ENCODE measurements around the gene MRPL2. TPM values are rescaled to one million over a fixed set of nuclear protein-coding genes. Genes with fewer than 3 reads are reported as not detected.

The MRPL2 gene
- total RNA-seq, 1 experiment from 2014 or later, result 110 TPM

DNA sequence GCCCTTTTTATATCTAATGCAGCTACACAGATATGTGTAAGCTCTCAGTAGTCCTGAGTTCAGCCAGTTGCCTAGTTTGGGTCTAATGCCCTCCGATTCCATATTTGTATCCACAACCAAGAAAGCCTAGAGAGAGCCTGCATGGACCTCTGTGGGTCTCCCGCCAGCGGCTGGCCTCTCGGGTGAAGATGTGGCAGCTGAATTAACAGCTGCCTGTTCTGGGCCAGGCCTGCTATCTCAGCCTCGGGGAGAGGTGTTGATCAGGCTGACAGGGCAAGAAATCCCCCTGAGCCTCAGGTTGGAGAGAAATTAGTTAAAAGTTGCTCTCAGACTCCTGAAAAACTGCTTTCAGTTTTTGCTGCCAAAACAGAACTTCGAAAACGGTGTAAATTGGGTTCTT, 36.7 kb upstream of the MRPL2 start:
- Histone ChIP-seq H3K36me3 (ENCODE audit: low read depth) (no peaks in the 10 kb centered on the region), H2AFZ (peak overlapping the region; percentile 3; the same call in 1 of the 2 replicates), H4K20me1 (ENCODE audit: insufficient read depth) (no peaks in the 10 kb centered on the region), H3K79me2 (ENCODE audit: low read depth) (peaks cover 70% of the 10 kb centered on the region), H3K4me2 (peak overlapping the region; percentile 80), H3K27me3 (ENCODE audit: insufficient read depth, low read depth) (no peaks in the 10 kb centered on the region), H3K4me3 (peak overlapping the region; percentile 47), H3F3A (ENCODE audit: insufficient read depth, low read depth) (peaks cover 35% of the 10 kb centered on the region), H3K27ac (peak overlapping the region; percentile 89), H3K9me2 (ENCODE audit: insufficient read depth) (no peaks in the 10 kb centered on the region), H3K4me1 (replicated peaks; ENCODE audit: insufficient read depth) (peaks cover 66% of the 10 kb centered on the region), H3K9me3 (ENCODE audit: insufficient read depth, low read depth) (no peaks in the 10 kb centered on the region)
- POLR2A ChIA-PET (ENCODE audit: unreplicated experiment), result interaction anchor here (0.5 kb wide), 1 partner anchor 86 kb away, joined by 3 read pairs; the partner anchor contains the start of gene CUL9
- no TSS peak for BruUV-seq (replicated peaks)
- TF ChIP-seq, protein P1, sequence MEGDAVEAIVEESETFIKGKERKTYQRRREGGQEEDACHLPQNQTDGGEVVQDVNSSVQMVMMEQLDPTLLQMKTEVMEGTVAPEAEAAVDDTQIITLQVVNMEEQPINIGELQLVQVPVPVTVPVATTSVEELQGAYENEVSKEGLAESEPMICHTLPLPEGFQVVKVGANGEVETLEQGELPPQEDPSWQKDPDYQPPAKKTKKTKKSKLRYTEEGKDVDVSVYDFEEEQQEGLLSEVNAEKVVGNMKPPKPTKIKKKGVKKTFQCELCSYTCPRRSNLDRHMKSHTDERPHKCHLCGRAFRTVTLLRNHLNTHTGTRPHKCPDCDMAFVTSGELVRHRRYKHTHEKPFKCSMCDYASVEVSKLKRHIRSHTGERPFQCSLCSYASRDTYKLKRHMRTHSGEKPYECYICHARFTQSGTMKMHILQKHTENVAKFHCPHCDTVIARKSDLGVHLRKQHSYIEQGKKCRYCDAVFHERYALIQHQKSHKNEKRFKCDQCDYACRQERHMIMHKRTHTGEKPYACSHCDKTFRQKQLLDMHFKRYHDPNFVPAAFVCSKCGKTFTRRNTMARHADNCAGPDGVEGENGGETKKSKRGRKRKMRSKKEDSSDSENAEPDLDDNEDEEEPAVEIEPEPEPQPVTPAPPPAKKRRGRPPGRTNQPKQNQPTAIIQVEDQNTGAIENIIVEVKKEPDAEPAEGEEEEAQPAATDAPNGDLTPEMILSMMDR (conservative IDR thresholded peaks at IDR 0.05), result no peak
- TF ChIP-seq EZH2 (IDR thresholded peaks at IDR 0.05; ENCODE audit: low read depth), result no peak
- CTCF ChIA-PET, result interaction anchor here (0.5 kb wide), 1 partner anchor 1153 kb away, joined by 16 read pairs; no protein-coding TSS in a partner anchor
- peak in 1 of 2 experiments; percentile 35 for DNase-seq
- intact Hi-C loops (cut with micrococcal nuclease; ENCODE audit: unreplicated experiment), result loop anchor here (2.0 kb wide), 1 partner anchor 19 kb away; the partner anchor contains the start of gene PTK7

DNA sequence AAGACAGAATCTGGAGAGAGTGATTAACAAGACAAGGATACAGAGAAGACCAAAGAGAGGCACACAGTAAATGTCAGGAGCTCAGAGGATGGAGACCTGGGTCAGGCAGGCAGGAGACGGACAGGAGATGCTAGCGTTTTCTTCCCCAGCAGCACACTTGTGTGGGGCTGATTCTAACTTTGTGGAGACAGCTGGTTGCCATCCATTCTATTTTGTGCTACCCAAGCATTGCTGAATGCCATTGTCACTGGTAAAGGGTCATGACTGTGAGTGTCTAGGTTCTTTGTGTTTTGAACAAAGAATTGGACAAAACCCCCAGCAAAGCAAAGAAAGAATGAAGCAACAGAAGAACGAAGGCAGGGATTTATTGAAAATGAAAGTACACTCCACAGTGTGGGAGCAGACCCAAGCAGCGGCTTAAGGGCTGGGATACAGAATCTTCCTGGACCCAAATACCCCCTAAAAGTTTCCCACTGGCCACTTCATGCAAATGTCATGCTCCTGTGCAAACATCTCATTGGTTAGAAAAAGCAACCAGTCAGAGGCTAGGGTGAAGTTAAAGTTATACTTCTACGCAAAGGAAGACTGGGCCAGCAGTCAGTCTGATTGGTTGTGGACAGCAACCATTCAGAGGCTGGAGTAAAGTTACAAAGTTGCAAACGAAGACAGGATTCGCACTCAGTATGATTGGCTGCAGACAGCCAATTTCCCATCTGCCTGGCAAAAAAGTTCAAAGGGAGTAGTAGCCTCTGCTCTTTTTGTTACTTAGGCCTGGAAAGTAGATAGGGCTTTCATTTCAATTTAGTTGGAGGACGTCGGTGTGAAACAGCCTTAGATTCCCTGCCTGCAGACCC, 34.4 kb upstream of the MRPL2 start:
- no peak overlapping the region for H2AFZ ChIP-seq
- peaks cover 78% of the 10 kb centered on the region for H3K4me1 ChIP-seq (replicated peaks; ENCODE audit: insufficient read depth)
- H3K4me3 ChIP-seq, result no peak overlapping the region
- no peak overlapping the region for H3K4me2 ChIP-seq
- H3K27me3 ChIP-seq (ENCODE audit: insufficient read depth, low read depth), result no peaks in the 10 kb centered on the region
- H3K9me2 ChIP-seq (ENCODE audit: insufficient read depth), result no peaks in the 10 kb centered on the region
- H3K27ac ChIP-seq, result no peak overlapping the region
- H4K20me1 ChIP-seq (ENCODE audit: insufficient read depth), result no peaks in the 10 kb centered on the region
- intact Hi-C loops (cut with micrococcal nuclease; ENCODE audit: unreplicated experiment), result no loop called here
- H3K36me3 ChIP-seq (ENCODE audit: low read depth), result no peaks in the 10 kb centered on the region
- no peak for DNase-seq
- no TSS peak for BruUV-seq (replicated peaks)
- H3F3A ChIP-seq (ENCODE audit: insufficient read depth, low read depth), result peaks cover 53% of the 10 kb centered on the region
- TF ChIP-seq, protein P1 (conservative IDR thresholded peaks at IDR 0.05), result no peak
- no peak for TF ChIP-seq EZH2 (IDR thresholded peaks at IDR 0.05; ENCODE audit: low read depth)
- ChIA-PET CTCF (no interaction called here), POLR2A (ENCODE audit: unreplicated experiment) (no interaction called here)
- H3K79me2 ChIP-seq (ENCODE audit: low read depth), result peaks cover 70% of the 10 kb centered on the region
- H3K9me3 ChIP-seq (ENCODE audit: insufficient read depth, low read depth), result no peaks in the 10 kb centered on the region

DNA sequence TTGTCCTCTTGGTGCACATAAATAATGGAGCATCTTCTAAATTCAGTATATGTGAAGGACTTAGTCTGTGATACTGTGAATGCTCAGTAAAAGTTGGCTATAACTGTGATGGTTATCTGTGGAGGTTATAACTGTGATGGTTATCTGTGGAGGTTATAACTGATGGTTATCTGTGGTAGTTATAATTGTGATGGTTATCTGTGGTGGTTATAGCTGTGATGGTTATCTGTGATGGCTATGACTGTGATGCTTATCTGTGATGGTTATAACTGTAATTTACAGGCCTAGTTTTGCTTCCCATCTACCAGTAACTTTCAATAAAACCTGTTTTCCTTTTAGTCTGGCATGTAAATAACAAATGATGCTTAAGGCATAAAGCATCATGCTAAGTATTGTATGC, 33.4 kb upstream of the MRPL2 start:
- Histone ChIP-seq H3K9me3 (ENCODE audit: insufficient read depth, low read depth) (no peaks in the 10 kb centered on the region), H3K27me3 (ENCODE audit: insufficient read depth, low read depth) (no peaks in the 10 kb centered on the region), H3K79me2 (ENCODE audit: low read depth) (peaks cover 68% of the 10 kb centered on the region), H4K20me1 (ENCODE audit: insufficient read depth) (no peaks in the 10 kb centered on the region), H3K36me3 (ENCODE audit: low read depth) (no peaks in the 10 kb centered on the region), H3K9me2 (ENCODE audit: insufficient read depth) (no peaks in the 10 kb centered on the region), H3F3A (ENCODE audit: insufficient read depth, low read depth) (peaks cover 42% of the 10 kb centered on the region), H3K4me1 (replicated peaks; ENCODE audit: insufficient read depth) (peaks cover 68% of the 10 kb centered on the region), H3K4me2 (no peak overlapping the region), H3K27ac (no peak overlapping the region), H2AFZ (no peak overlapping the region), H3K4me3 (no peak overlapping the region)
- intact Hi-C loops (cut with micrococcal nuclease; ENCODE audit: unreplicated experiment), result no loop called here
- TF ChIP-seq EZH2 (IDR thresholded peaks at IDR 0.05; ENCODE audit: low read depth), result no peak
- TF ChIP-seq, protein P1 (conservative IDR thresholded peaks at IDR 0.05), result no peak
- ChIA-PET POLR2A (ENCODE audit: unreplicated experiment) (interaction anchor here (0.7 kb wide), 1 partner anchor 82 kb away, joined by 10 read pairs; no protein-coding TSS in a partner anchor), CTCF (no interaction called here)
- BruUV-seq (replicated peaks), result no TSS peak
- no peak for DNase-seq

Data from PC-9 (cell line).